PFSK-1 (cell line): ENCODE measurements around the gene CASZ1.

Experiments used
- FOXP2 ChIP-seq: optimal IDR thresholded peaks from 2 replicates; pipeline ENCODE3; 2011; ENCODE audit warnings: borderline replicate concordance, control low read depth, inconsistent platforms; ENCODE audit not compliant: insufficient read depth; ENCODE audit errors: extremely low read length, extremely low read depth
- POLR2AphosphoS5 ChIP-seq: IDR thresholded peaks from 2 replicates; pipeline ENCODE4 v1.6.1; 2012; ENCODE audit warnings: low read depth, mild to moderate bottlenecking, control low read depth, low read length, moderate library complexity
- SIN3A ChIP-seq: IDR thresholded peaks from 2 replicates; pipeline ENCODE4 v1.6.1; 2012; ENCODE audit warnings: mild to moderate bottlenecking, low read length, moderate library complexity, borderline replicate concordance; ENCODE audit not compliant: insufficient read depth
- TAF1 ChIP-seq: IDR thresholded peaks from 2 replicates; pipeline ENCODE4 v1.6.1; 2012; ENCODE audit warnings: low read length, control low read depth, borderline replicate concordance; ENCODE audit not compliant: insufficient read depth
- TF ChIP-seq, protein P1 (sequence below), 2 experiments: IDR thresholded peaks; 2 replicates each; pipeline versions ENCODE4 v1.6.1 to v1.8.0; 2011 to 2012; ENCODE audit warnings: low read depth in 2 of 2, low read length in 2 of 2, control low read depth in 1 of 2, inconsistent platforms in 1 of 2, mild to moderate bottlenecking in 1 of 2, moderate library complexity in 1 of 2; ENCODE audit not compliant: insufficient read depth in 1 of 2

Gene CASZ1

DNA sequence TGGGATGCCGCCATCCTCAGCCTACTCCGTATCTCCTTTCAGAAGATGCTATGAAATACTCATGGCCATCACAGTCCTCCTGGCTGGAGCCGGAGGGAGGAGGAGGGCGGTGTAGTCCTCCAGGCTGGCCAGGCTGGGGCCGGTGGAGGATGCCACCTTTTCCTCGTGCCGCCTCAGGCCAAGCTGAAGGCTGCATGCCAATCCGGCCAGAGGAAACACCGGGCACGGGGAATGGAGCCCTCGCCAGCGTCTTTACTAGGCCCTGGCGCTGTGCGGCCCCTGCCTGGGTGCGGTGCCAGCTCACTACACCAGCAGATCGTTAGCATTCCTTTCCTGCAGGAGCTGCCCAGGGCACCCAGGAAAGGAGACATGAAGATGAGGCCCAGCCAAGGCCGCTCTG lies 70.1 kb downstream of the CASZ1 start:
- no peak for TF ChIP-seq POLR2AphosphoS5
- TF ChIP-seq TAF1 = no peak
- TF ChIP-seq, protein P1, sequence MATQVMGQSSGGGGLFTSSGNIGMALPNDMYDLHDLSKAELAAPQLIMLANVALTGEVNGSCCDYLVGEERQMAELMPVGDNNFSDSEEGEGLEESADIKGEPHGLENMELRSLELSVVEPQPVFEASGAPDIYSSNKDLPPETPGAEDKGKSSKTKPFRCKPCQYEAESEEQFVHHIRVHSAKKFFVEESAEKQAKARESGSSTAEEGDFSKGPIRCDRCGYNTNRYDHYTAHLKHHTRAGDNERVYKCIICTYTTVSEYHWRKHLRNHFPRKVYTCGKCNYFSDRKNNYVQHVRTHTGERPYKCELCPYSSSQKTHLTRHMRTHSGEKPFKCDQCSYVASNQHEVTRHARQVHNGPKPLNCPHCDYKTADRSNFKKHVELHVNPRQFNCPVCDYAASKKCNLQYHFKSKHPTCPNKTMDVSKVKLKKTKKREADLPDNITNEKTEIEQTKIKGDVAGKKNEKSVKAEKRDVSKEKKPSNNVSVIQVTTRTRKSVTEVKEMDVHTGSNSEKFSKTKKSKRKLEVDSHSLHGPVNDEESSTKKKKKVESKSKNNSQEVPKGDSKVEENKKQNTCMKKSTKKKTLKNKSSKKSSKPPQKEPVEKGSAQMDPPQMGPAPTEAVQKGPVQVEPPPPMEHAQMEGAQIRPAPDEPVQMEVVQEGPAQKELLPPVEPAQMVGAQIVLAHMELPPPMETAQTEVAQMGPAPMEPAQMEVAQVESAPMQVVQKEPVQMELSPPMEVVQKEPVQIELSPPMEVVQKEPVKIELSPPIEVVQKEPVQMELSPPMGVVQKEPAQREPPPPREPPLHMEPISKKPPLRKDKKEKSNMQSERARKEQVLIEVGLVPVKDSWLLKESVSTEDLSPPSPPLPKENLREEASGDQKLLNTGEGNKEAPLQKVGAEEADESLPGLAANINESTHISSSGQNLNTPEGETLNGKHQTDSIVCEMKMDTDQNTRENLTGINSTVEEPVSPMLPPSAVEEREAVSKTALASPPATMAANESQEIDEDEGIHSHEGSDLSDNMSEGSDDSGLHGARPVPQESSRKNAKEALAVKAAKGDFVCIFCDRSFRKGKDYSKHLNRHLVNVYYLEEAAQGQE (IDR thresholded peaks at IDR 0.05; ENCODE audit: insufficient read depth in 1 of 2, low read depth in 2 of 2, low read length in 2 of 2) = no peak
- no peak for TF ChIP-seq SIN3A
- no peak for TF ChIP-seq FOXP2

DNA sequence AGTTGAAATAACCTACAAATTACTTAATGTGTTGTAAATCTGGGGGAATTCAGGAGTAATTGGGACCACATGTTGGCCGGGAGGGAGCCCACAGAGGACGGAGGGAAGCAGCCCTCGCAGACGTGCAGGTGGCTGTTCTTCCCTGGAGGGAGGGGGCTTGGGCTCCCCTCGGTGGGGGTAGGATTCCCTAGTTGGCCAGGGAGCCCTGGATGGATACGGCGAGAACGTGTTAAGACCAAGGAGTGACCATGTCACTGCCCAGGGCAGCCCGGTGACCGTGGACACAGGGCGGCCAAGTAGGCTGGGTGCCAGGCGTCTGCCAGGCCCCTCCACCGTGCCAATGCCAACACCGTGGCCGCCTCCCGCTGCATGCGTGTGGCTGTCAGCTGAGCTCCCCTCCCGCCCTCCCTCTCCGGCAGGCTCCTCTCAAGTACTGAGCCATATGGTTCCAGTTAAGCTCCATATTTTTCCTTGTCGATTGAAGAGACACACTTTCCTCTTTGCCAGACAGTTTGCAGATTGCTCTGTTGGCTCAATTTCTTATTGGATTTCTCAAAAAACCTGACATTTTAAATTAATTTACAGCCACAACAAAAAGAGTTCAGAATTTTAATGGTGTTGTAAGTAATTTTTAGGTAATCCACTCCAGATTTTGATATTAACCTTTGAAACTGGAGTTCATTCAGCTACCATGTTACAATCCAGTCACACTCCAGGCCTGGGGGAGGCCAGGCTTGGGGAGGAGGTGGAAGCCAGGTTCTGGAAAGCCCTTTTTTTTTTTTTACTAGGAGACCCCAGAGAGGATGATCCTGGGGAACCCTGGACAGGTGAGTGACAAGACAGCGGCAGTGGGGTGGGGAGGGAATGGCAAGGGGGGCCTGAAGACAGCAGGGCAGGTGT lies 71.2 kb downstream of the CASZ1 start:
- no peak for TF ChIP-seq FOXP2

DNA sequence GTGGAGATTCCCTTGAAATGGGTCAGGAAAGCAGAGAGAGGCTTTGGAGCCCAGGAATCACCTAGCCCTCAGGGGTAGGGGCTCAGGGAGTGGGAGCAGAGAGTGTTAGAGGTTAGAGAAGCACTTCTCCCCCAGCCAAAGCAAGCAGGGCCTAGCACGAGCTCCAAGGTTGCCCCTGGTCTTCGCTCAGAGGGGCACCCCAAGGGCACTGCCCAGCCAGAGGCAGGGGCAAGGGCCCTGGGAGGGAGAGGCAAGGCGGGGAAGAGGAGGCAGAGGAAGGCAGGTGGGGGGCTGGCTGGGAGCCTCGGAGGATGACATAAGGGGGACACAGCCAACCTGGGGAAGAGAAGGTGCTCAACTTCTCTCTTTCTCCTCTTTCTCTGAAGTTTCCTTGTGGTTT lies 71.9 kb downstream of the CASZ1 start:
- TF ChIP-seq FOXP2 (no peak), TAF1 (no peak), POLR2AphosphoS5 (no peak), SIN3A (no peak)
- TF ChIP-seq, protein P1 (IDR thresholded peaks at IDR 0.05; ENCODE audit: insufficient read depth in 1 of 2, low read depth in 2 of 2, low read length in 2 of 2) = no peak

DNA sequence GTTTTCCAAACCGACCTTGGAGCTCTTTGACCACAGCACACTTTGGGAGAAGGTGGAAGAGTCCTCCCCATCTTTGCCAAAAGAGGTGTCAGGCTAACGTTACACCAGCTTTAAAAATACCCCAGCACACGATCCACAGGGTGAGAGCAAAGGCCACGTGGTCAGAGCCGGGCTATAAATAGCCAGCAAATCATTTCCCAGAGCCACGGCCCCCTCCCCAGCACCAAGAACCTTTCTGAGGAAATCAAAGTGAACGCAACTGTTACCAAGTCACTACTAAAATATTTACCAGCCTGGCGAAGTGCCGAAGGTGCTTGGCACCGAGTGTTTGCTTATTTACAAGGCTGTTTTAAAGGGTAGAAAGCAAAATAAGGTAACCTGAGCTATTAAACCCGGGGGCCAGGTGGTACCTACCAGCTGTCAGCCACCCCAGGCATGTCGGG lies 72.4 kb downstream of the CASZ1 start:
- no peak for TF ChIP-seq FOXP2
- TF ChIP-seq, protein P1 (IDR thresholded peaks at IDR 0.05; ENCODE audit: insufficient read depth in 1 of 2, low read depth in 2 of 2, low read length in 2 of 2) = no peak
- no peak for TF ChIP-seq POLR2AphosphoS5
- TF ChIP-seq TAF1 = no peak
- TF ChIP-seq SIN3A = no peak

DNA sequence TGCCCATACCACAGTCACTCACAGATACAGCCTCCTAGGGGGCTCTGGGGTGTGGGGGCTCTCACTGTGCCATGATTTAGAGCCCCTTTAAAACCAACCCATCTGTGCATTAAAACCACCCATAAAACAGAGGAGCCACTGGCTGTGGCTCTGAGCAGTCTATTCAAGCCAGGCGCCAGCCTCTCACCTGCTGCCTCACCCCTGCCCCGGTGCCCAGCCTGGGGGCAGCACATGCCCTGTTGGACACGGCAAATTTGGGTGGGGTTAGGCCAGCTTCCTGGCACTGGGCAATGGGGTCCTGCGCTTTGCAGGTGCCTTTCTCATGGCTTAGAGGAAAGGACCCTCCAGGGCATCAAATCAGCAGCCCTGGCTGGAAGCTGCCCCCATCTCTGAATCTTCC lies 73.1 kb downstream of the CASZ1 start:
- TF ChIP-seq TAF1 (no peak), FOXP2 (no peak), SIN3A (no peak), POLR2AphosphoS5 (no peak)
- TF ChIP-seq, protein P1 (IDR thresholded peaks at IDR 0.05; ENCODE audit: insufficient read depth in 1 of 2, low read depth in 2 of 2, low read length in 2 of 2) = no peak
